Esophagus muscularis mucosa (tissue), 4 donors: ENCODE results near the gene DNAL1. TPM values are rescaled to one million over a fixed set of nuclear protein-coding genes. Genes with fewer than 3 reads are reported as not detected.

Experiments
- DNase-seq: peaks from one replicate; pipeline ENCODE4 v3.0.0-alpha.2; 2017; ENCODE audit errors: extremely low spot score
- H3K27ac ChIP-seq, 4 donors: fragments of 200-600 bp; sonication (generic); replicated peaks in 1 of 4; 1 replicate in 3 of 4; 2 replicates in 1 of 4; pipeline ENCODE4 v1.5.1; 2016 to 2019; ENCODE audit warnings: mild to moderate bottlenecking in 1 of 4
- H3K27me3 ChIP-seq, 4 donors: fragments of 200-600 bp; sonication (generic); one replicate each; pipeline versions ENCODE4 v1.5.1 to v1.6.0; 2016 to 2019
- H3K36me3 ChIP-seq, 4 donors: fragments of 200-600 bp; sonication (generic); one replicate each; pipeline ENCODE4 v1.5.1; 2016 to 2019
- H3K4me1 ChIP-seq, 4 donors: fragments of 200-600 bp; sonication (generic); one replicate each; pipeline ENCODE4 v1.5.1; 2016 to 2019
- H3K4me3 ChIP-seq, 4 donors: fragments of 200-600 bp; sonication (generic); 1 replicate in 2 of 4; 2 replicates in 2 of 4; pipeline ENCODE4 v1.5.1; 2016 to 2019; ENCODE audit warnings: mild to moderate bottlenecking in 4 of 4, moderate library complexity in 1 of 4
- H3K9me3 ChIP-seq, 4 donors: fragments of 200-600 bp; sonication (generic); 1 replicate in 3 of 4; 2 replicates in 1 of 4; pipeline ENCODE4 v1.5.1; 2016 to 2019
- CTCF ChIP-seq, 3 experiments: fragments of 200-600 bp in 2 of 3; fragments of 450-650 bp in 1 of 3; sonication (generic) in 2 of 3; IDR thresholded peaks; one replicate each; pipeline ENCODE4 v1.5.1; 2017 to 2019; ENCODE audit warnings: antibody characterized with exemption in 3 of 3, mild to moderate bottlenecking in 2 of 3, moderate library complexity in 1 of 3
- EP300 ChIP-seq: sonication (generic); formaldehyde crosslinking; IDR thresholded peaks from one replicate; pipeline ENCODE4 v1.6.1; 2017; ENCODE audit warnings: antibody characterized with exemption
- POLR2A ChIP-seq: fragments of 450-650 bp; IDR thresholded peaks from one replicate; pipeline ENCODE4 v1.6.1; 2017; ENCODE audit warnings: antibody characterized with exemption, moderate library complexity, mild to moderate bottlenecking, low read depth
- POLR2AphosphoS5 ChIP-seq, 2 donors: sonication (generic); formaldehyde crosslinking; IDR thresholded peaks; one replicate each; pipeline ENCODE4 v1.6.1; 2017; ENCODE audit warnings: antibody characterized with exemption in 2 of 2
- WGBS: methylation state at CpG from one replicate; pipeline ENCODE4 v1.1.5; 2018; 5-methylcytosine and 5-hydroxymethylcytosine counted together
- intact Hi-C: fragments of 100-400 bp; cut with DNase I; formaldehyde crosslinking; loops from one replicate; pipeline ENCODE4 v1.15.1; 2023
- total RNA-seq, 4 donors: library from RNA; depleted of rRNA; stranded (reverse); fragments of >200 nt; gene quantifications; one replicate each; pipeline versions ENCODE4 v1.1.0 to v1.2.1, GENCODE V29; 2016

DNAL1 gene
- total RNA-seq, 4 donors from 2014 or later, result 6.2 to 13.7 (median 10.4) TPM

GRCh38 chr14:73743431-73743931, 98.7 kb downstream of the DNAL1 start:
- Histone ChIP-seq H3K9me3 (no peaks in the 10 kb centered on the region), H3K4me1 (peaks cover 99 to 100% (median 100%) of the 10 kb centered on the region in 4 donors), H3K36me3 (peaks cover 9 to 15% (median 14%) of the 10 kb centered on the region in 4 donors), H3K27me3 (no peaks in the 10 kb centered on the region), H3K4me3 (no peak overlapping the region), H3K27ac (peak overlapping the region; percentile 84 to 98 (median 86))
- 30% methylated on average over 9 of the region's 11 CpGs for WGBS
- DNase-seq, result no peak
- intact Hi-C loops, result no loop called here
- TF ChIP-seq CTCF (IDR thresholded peaks at IDR 0.05), result no peak
- TF ChIP-seq POLR2AphosphoS5 (IDR thresholded peaks at IDR 0.05), result peak; percentile 8 to 23
- TF ChIP-seq POLR2A, result no peak
- no peak for TF ChIP-seq EP300

GRCh38 chr14:73744175-73744867, 99.5 kb downstream of the DNAL1 start:
- intact Hi-C loops, result no loop called here
- 59% methylated on average over 4 of the region's 7 CpGs for WGBS

GRCh38 chr14:73744874-73745529, 100.2 kb downstream of the DNAL1 start:
- TF ChIP-seq EP300 (no peak), POLR2AphosphoS5 (IDR thresholded peaks at IDR 0.05) (no peak), CTCF (IDR thresholded peaks at IDR 0.05) (no peak), POLR2A (no peak)
- no CpG with 5 or more reads among the region's 6 CpGs for WGBS
- Histone ChIP-seq H3K27ac (peak overlapping the region; percentile 84 to 98 (median 86)), H3K27me3 (no peaks in the 10 kb centered on the region), H3K4me3 (no peak overlapping the region), H3K4me1 (peaks cover 98 to 100% (median 100%) of the 10 kb centered on the region in 4 donors), H3K9me3 (no peaks in the 10 kb centered on the region), H3K36me3 (no peaks in the 10 kb centered on the region)
- intact Hi-C loops, result no loop called here
- DNase-seq, result no peak

More at GRCh38 chr14:73744175-73744867, 99.5 kb downstream of the DNAL1 start:
- no peak for DNase-seq
- Histone ChIP-seq H3K27me3 (no peaks in the 10 kb centered on the region), H3K9me3 (no peaks in the 10 kb centered on the region), H3K36me3 (peaks cover under 1 to 7% (median 5%) of the 10 kb centered on the region in 4 donors), H3K27ac (peak overlapping the region; percentile 84 to 98 (median 86)), H3K4me1 (peaks cover 98 to 100% (median 100%) of the 10 kb centered on the region in 4 donors), H3K4me3 (no peak overlapping the region)
- TF ChIP-seq POLR2A, result no peak

GRCh38 chr14:73745571-73746519, 101.1 kb downstream of the DNAL1 start:
- no peak for TF ChIP-seq EP300
- TF ChIP-seq POLR2AphosphoS5 (IDR thresholded peaks at IDR 0.05), result no peak
- no peak for TF ChIP-seq POLR2A
- Histone ChIP-seq H3K4me1 (peaks cover 98 to 100% (median 100%) of the 10 kb centered on the region in 4 donors), H3K36me3 (no peaks in the 10 kb centered on the region), H3K27me3 (no peaks in the 10 kb centered on the region), H3K4me3 (no peak overlapping the region), H3K27ac (peak overlapping the region; percentile 84 to 98 (median 86)), H3K9me3 (no peaks in the 10 kb centered on the region)
- intact Hi-C loops, result no loop called here
- no peak for DNase-seq
- 42% methylated on average over 5 of the region's 7 CpGs for WGBS

GRCh38 chr14:73746520-73747378, 102.0 kb downstream of the DNAL1 start:
- H3K36me3 ChIP-seq, result no peaks in the 10 kb centered on the region
- WGBS, result 34% methylated on average over 5 of the region's 6 CpGs
- H3K9me3 ChIP-seq, result no peaks in the 10 kb centered on the region
- TF ChIP-seq CTCF (IDR thresholded peaks at IDR 0.05) (peak; percentile 21 to 33 (median 23)), POLR2A (no peak)
- H3K4me1 ChIP-seq, result peaks cover 98 to 100% (median 100%) of the 10 kb centered on the region in 4 donors
- peak overlapping the region; percentile 84 to 98 (median 86) for H3K27ac ChIP-seq
- intact Hi-C loops, result no loop called here
- DNase-seq, result no peak
- H3K4me3 ChIP-seq, result no peak overlapping the region
- no peaks in the 10 kb centered on the region for H3K27me3 ChIP-seq
